HepG2 (cell line): Measurements from ENCODE around the gene IGF2. TPM values are rescaled to one million over a fixed set of nuclear protein-coding genes. Genes with fewer than 3 reads are reported as not detected.

ENCODE experiments used
- CCAR2 ChIP-seq: fragments of 200-400 bp; formaldehyde crosslinking; optimal IDR thresholded peaks from 2 replicates; pipeline ENCODE3; 2018; ENCODE audit warnings: low read depth, mild to moderate bottlenecking, low read length, moderate library complexity
- FOXK1 ChIP-seq: sonication (generic); formaldehyde crosslinking; IDR thresholded peaks from 2 replicates; pipeline ENCODE4 v1.4.0; 2020; ENCODE audit warnings: low read depth, missing genetic modification reagents, borderline replicate concordance
- GPN1 ChIP-seq: sonication (generic); formaldehyde crosslinking; IDR thresholded peaks from 2 replicates; pipeline ENCODE4 v1.5.1; 2020; ENCODE audit warnings: missing genetic modification reagents, borderline replicate concordance
- HCFC1 ChIP-seq: fragments of 150-350 bp; IDR thresholded peaks from 2 replicates; pipeline ENCODE4 v1.6.1; 2014; ENCODE audit warnings: low read depth, low read length
- KLF12 ChIP-seq: sonication (generic); formaldehyde crosslinking; IDR thresholded peaks from 2 replicates; pipeline ENCODE4 v1.4.0; 2020; ENCODE audit warnings: missing genetic modification reagents, borderline replicate concordance
- NFIC ChIP-seq: IDR thresholded peaks from 2 replicates; pipeline ENCODE4 v1.6.1; 2012; ENCODE audit warnings: mild to moderate bottlenecking, low read length, inconsistent platforms
- RXRA ChIP-seq: sonication (generic); formaldehyde crosslinking; IDR thresholded peaks from 2 replicates; pipeline ENCODE4 v1.5.1; 2020; ENCODE audit warnings: missing genetic modification reagents
- SP1 ChIP-seq, 2 experiments: fragments of 450-650 bp in 1 of 2; sonication (generic) in 1 of 2; formaldehyde crosslinking in 1 of 2; IDR thresholded peaks; 2 replicates each; pipeline versions ENCODE4 v1.4.0 to v1.6.1; 2016 to 2020; ENCODE audit warnings: missing genetic modification reagents in 1 of 2
- U2AF2 ChIP-seq: fragments of 200-400 bp; formaldehyde crosslinking; IDR thresholded peaks from 2 replicates; pipeline ENCODE4 v1.6.1; 2017; ENCODE audit warnings: low read depth, mild to moderate bottlenecking, low read length
- ZNF367 ChIP-seq: sonication (generic); formaldehyde crosslinking; IDR thresholded peaks from 2 replicates; pipeline ENCODE4 v1.4.0; 2020; ENCODE audit warnings: missing genetic modification reagents, borderline replicate concordance
- ZNF44 ChIP-seq: sonication (generic); formaldehyde crosslinking; IDR thresholded peaks from 2 replicates; pipeline ENCODE4 v1.5.1; 2020; ENCODE audit warnings: mild to moderate bottlenecking, missing genetic modification reagents
- ZNF569 ChIP-seq: sonication (generic); formaldehyde crosslinking; IDR thresholded peaks from 2 replicates; pipeline ENCODE4 v1.5.0; 2020; ENCODE audit warnings: mild to moderate bottlenecking, missing genetic modification reagents, moderate library complexity, borderline replicate concordance
- ZNF605 ChIP-seq: sonication (generic); formaldehyde crosslinking; IDR thresholded peaks from 2 replicates; pipeline ENCODE4 v1.8.0; 2022; ENCODE audit warnings: mild to moderate bottlenecking, missing genetic modification reagents
- ZNF761 ChIP-seq: sonication (generic); formaldehyde crosslinking; conservative IDR thresholded peaks from 2 replicates; pipeline ENCODE4 v1.4.0; 2020; ENCODE audit warnings: mild to moderate bottlenecking, missing genetic modification reagents
- ZNF775 ChIP-seq: sonication (generic); formaldehyde crosslinking; IDR thresholded peaks from 2 replicates; pipeline ENCODE4 v1.4.0; 2020; ENCODE audit warnings: missing genetic modification reagents, mild to moderate bottlenecking, moderate library complexity, borderline replicate concordance
- ZSCAN12 ChIP-seq: sonication (generic); formaldehyde crosslinking; IDR thresholded peaks from 2 replicates; pipeline ENCODE4 v1.9.0; 2021; ENCODE audit warnings: mild to moderate bottlenecking, missing genetic modification reagents
- polyA plus RNA-seq, 8 experiments: library from polyadenylated mRNA; depleted of rRNA in 3 of 8; stranded (reverse) in 7 of 8; unstranded in 1 of 8; fragments of >200 nt; fragmentation: Illumina TruSeq in 4 of 8; extraction: Trizol in 4 of 8; gene quantifications; 2 replicates each; pipeline versions ENCODE4 v1.2.1 to v1.2.3, GENCODE V29; 2011 to 2016; ENCODE audit warnings: low read depth in 4 of 8, missing spikeins in 1 of 8, mixed read lengths in 1 of 8; ENCODE audit not compliant: insufficient read depth in 1 of 8
- total RNA-seq, 5 experiments: library from RNA; depleted of rRNA; stranded (reverse); fragments of >200 nt; fragmentation: Illumina TruSeq; extraction: Trizol; gene quantifications; 2 replicates each; pipeline ENCODE4 v1.2.3, GENCODE V29; 2016; ENCODE audit warnings: low read depth in 1 of 5
- TF ChIP-seq, protein P1 (sequence below): fragments of 450-650 bp; IDR thresholded peaks from 2 replicates; pipeline ENCODE4 v1.6.1; 2017; ENCODE audit warnings: mild to moderate bottlenecking
- TF ChIP-seq, protein P2 (sequence below): sonication (generic); formaldehyde crosslinking; IDR thresholded peaks from 2 replicates; pipeline ENCODE4 v1.5.1; 2020; ENCODE audit warnings: mild to moderate bottlenecking, missing genetic modification reagents, borderline replicate concordance
- TF ChIP-seq, protein P3 (sequence below): sonication (generic); formaldehyde crosslinking; IDR thresholded peaks from 2 replicates; pipeline ENCODE4 v1.5.1; 2020; ENCODE audit warnings: mild to moderate bottlenecking, missing genetic modification reagents, moderate library complexity

IGF2 gene
- total and polyA plus RNA-seq, 2 of the 13 experiments (the other 11 are each of a cell fraction or from before 2014, with no cell fraction given), result 79.1 to 254 TPM

GRCh38 chr11:2130881-2131352 lies 8.3 kb downstream of the IGF2 start (continued):
- TF ChIP-seq, protein P1, sequence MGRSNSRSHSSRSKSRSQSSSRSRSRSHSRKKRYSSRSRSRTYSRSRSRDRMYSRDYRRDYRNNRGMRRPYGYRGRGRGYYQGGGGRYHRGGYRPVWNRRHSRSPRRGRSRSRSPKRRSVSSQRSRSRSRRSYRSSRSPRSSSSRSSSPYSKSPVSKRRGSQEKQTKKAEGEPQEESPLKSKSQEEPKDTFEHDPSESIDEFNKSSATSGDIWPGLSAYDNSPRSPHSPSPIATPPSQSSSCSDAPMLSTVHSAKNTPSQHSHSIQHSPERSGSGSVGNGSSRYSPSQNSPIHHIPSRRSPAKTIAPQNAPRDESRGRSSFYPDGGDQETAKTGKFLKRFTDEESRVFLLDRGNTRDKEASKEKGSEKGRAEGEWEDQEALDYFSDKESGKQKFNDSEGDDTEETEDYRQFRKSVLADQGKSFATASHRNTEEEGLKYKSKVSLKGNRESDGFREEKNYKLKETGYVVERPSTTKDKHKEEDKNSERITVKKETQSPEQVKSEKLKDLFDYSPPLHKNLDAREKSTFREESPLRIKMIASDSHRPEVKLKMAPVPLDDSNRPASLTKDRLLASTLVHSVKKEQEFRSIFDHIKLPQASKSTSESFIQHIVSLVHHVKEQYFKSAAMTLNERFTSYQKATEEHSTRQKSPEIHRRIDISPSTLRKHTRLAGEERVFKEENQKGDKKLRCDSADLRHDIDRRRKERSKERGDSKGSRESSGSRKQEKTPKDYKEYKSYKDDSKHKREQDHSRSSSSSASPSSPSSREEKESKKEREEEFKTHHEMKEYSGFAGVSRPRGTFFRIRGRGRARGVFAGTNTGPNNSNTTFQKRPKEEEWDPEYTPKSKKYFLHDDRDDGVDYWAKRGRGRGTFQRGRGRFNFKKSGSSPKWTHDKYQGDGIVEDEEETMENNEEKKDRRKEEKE, result no peak
- TF ChIP-seq, protein P2, sequence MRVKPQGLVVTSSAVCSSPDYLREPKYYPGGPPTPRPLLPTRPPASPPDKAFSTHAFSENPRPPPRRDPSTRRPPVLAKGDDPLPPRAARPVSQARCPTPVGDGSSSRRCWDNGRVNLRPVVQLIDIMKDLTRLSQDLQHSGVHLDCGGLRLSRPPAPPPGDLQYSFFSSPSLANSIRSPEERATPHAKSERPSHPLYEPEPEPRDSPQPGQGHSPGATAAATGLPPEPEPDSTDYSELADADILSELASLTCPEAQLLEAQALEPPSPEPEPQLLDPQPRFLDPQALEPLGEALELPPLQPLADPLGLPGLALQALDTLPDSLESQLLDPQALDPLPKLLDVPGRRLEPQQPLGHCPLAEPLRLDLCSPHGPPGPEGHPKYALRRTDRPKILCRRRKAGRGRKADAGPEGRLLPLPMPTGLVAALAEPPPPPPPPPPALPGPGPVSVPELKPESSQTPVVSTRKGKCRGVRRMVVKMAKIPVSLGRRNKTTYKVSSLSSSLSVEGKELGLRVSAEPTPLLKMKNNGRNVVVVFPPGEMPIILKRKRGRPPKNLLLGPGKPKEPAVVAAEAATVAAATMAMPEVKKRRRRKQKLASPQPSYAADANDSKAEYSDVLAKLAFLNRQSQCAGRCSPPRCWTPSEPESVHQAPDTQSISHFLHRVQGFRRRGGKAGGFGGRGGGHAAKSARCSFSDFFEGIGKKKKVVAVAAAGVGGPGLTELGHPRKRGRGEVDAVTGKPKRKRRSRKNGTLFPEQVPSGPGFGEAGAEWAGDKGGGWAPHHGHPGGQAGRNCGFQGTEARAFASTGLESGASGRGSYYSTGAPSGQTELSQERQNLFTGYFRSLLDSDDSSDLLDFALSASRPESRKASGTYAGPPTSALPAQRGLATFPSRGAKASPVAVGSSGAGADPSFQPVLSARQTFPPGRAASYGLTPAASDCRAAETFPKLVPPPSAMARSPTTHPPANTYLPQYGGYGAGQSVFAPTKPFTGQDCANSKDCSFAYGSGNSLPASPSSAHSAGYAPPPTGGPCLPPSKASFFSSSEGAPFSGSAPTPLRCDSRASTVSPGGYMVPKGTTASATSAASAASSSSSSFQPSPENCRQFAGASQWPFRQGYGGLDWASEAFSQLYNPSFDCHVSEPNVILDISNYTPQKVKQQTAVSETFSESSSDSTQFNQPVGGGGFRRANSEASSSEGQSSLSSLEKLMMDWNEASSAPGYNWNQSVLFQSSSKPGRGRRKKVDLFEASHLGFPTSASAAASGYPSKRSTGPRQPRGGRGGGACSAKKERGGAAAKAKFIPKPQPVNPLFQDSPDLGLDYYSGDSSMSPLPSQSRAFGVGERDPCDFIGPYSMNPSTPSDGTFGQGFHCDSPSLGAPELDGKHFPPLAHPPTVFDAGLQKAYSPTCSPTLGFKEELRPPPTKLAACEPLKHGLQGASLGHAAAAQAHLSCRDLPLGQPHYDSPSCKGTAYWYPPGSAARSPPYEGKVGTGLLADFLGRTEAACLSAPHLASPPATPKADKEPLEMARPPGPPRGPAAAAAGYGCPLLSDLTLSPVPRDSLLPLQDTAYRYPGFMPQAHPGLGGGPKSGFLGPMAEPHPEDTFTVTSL, result no peak
- no peak for TF ChIP-seq ZNF367 (CRISPR knock-in tag)
- TF ChIP-seq ZNF569 (CRISPR knock-in tag), result no peak
- no peak for TF ChIP-seq U2AF2
- TF ChIP-seq ZSCAN12, result no peak
- no peak for TF ChIP-seq ZNF775 (CRISPR knock-in tag)
- no peak for TF ChIP-seq SP1 (IDR thresholded peaks at IDR 0.05)
- no peak for TF ChIP-seq SP1 (CRISPR knock-in tag; IDR thresholded peaks at IDR 0.05)
- no peak for TF ChIP-seq NFIC
- no peak for TF ChIP-seq HCFC1
- TF ChIP-seq KLF12, result peak; percentile 27; the same call in 1 of the 2 replicates
- no peak for TF ChIP-seq RXRA (CRISPR knock-in tag)
- no peak for TF ChIP-seq ZNF761 (CRISPR knock-in tag)
- peak; percentile 72; the same call in 1 of the 2 replicates for TF ChIP-seq ZNF605 (CRISPR knock-in tag)
- TF ChIP-seq GPN1, result no peak
- TF ChIP-seq ZNF44 (CRISPR knock-in tag), result 0 out of 2 replicates have a peak, but pooled peaks have one; percentile 30
- no peak for TF ChIP-seq FOXK1
- peak; percentile 75 for TF ChIP-seq CCAR2
- TF ChIP-seq, protein P3, sequence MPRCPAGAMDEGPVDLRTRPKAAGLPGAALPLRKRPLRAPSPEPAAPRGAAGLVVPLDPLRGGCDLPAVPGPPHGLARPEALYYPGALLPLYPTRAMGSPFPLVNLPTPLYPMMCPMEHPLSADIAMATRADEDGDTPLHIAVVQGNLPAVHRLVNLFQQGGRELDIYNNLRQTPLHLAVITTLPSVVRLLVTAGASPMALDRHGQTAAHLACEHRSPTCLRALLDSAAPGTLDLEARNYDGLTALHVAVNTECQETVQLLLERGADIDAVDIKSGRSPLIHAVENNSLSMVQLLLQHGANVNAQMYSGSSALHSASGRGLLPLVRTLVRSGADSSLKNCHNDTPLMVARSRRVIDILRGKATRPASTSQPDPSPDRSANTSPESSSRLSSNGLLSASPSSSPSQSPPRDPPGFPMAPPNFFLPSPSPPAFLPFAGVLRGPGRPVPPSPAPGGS (CRISPR knock-in tag), result peak; percentile 26; the same call in 1 of the 2 replicates
